Keratinocyte (primary cell): Measurements from ENCODE around the gene INHA. TPM values are rescaled to one million over a fixed set of nuclear protein-coding genes. Genes with fewer than 3 reads are reported as not detected.

Source experiments
- DNase-seq: peaks from one replicate; pipeline ENCODE4 v3.0.0-alpha.2; 2011; ENCODE audit warnings: low read depth, missing footprints, low spot score
- FAIRE-seq: peaks from 2 replicates; lab custom pipeline; 2011; peaks lifted over from hg19 to GRCh38; lab: Jason Lieb, UNC
- H2AFZ ChIP-seq: 2 replicates; pipeline ENCODE4 v1.6.0; 2012; ENCODE audit warnings: low read length, control low read depth, inconsistent platforms; ENCODE audit not compliant: control insufficient read depth
- H3K27ac ChIP-seq: 2 replicates; pipeline ENCODE4 v1.5.1; 2011; ENCODE audit warnings: low read length; ENCODE audit not compliant: control insufficient read depth, insufficient read depth
- H3K27me3 ChIP-seq: 3 replicates; pipeline ENCODE4 v1.6.0; 2011; ENCODE audit warnings: low read length; ENCODE audit not compliant: control insufficient read depth, insufficient read depth; ENCODE audit errors: extremely low read depth
- H3K36me3 ChIP-seq, 2 experiments: 2 replicates in 1 of 2; 3 replicates in 1 of 2; pipeline ENCODE4 v1.5.1; 2011; ENCODE audit warnings: low read length in 2 of 2, mild to moderate bottlenecking in 1 of 2; ENCODE audit not compliant: control insufficient read depth in 2 of 2, insufficient read depth in 2 of 2; ENCODE audit errors: extremely low read depth in 1 of 2
- H3K4me1 ChIP-seq: 3 replicates; pipeline ENCODE4 v1.5.1; 2011; ENCODE audit warnings: low read length; ENCODE audit not compliant: control insufficient read depth, insufficient read depth; ENCODE audit errors: extremely low read depth
- H3K4me2 ChIP-seq: 3 replicates; pipeline ENCODE4 v1.6.0; 2011; ENCODE audit warnings: low read depth, low read length; ENCODE audit not compliant: control insufficient read depth, insufficient read depth; ENCODE audit errors: extremely low read depth
- H3K4me3 ChIP-seq, 3 experiments: fragments of 200-600 bp in 1 of 3; sonication (generic) in 1 of 3; 2 replicates in 2 of 3; 3 replicates in 1 of 3; pipeline ENCODE4 v1.5.1; 2011 to 2016; ENCODE audit warnings: low read length in 3 of 3, mild to moderate bottlenecking in 3 of 3, control low read depth in 2 of 3, inconsistent platforms in 1 of 3, low read depth in 1 of 3, mixed read lengths in 1 of 3, mixed run types in 1 of 3, moderate library complexity in 1 of 3; ENCODE audit not compliant: control insufficient read depth in 2 of 3, insufficient read depth in 2 of 3; ENCODE audit errors: extremely low read depth in 1 of 3
- H3K79me2 ChIP-seq: 2 replicates; pipeline ENCODE4 v1.6.0; 2012; ENCODE audit warnings: low read length; ENCODE audit not compliant: control insufficient read depth, insufficient read depth
- H3K9ac ChIP-seq: 3 replicates; pipeline ENCODE4 v1.6.0; 2011; ENCODE audit warnings: low read length; ENCODE audit not compliant: control insufficient read depth, insufficient read depth; ENCODE audit errors: extremely low read depth
- H3K9me1 ChIP-seq: 3 replicates; pipeline ENCODE4 v1.6.0; 2011; ENCODE audit warnings: low read length; ENCODE audit not compliant: control insufficient read depth, insufficient read depth; ENCODE audit errors: extremely low read depth
- H3K9me3 ChIP-seq: 2 replicates; pipeline ENCODE4 v1.5.1; 2012; ENCODE audit warnings: low read depth, low read length; ENCODE audit not compliant: control insufficient read depth
- H4K20me1 ChIP-seq: 3 replicates; pipeline ENCODE4 v1.6.0; 2011; ENCODE audit warnings: low read length; ENCODE audit not compliant: control insufficient read depth, insufficient read depth; ENCODE audit errors: extremely low read depth
- EZH2 ChIP-seq: IDR thresholded peaks from one replicate; pipeline ENCODE4 v1.6.1; 2012; ENCODE audit warnings: inconsistent platforms, mild to moderate bottlenecking, low read length, moderate library complexity
- dilution Hi-C: fragments of 300-500 bp; cut with MboI; formaldehyde crosslinking; loops from one replicate; pipeline ENCODE4 v1.7.0; 2020; ENCODE audit warnings: low sequenced_read_pairs; ENCODE audit not compliant: extremely low pct_ligation_motif_present
- polyA plus RNA-seq, 5 experiments: library from polyadenylated mRNA; depleted of rRNA in 3 of 5; stranded (reverse) in 3 of 5; stranded (forward) in 1 of 5; unstranded in 1 of 5; fragments of >200 nt; gene quantifications; 1 replicate in 1 of 5; 2 replicates in 3 of 5; 3 replicates in 1 of 5; pipeline versions ENCODE4 v1.2.1 to v1.2.3, GENCODE V29; 2011 to 2012; ENCODE audit warnings: missing spikeins in 2 of 5, low read depth in 1 of 5, low replicate concordance in 1 of 5
- TF ChIP-seq, protein P1 (sequence below), 3 experiments: IDR thresholded peaks in 1 of 3; conservative IDR thresholded peaks in 1 of 3; optimal IDR thresholded peaks in 1 of 3; 2 replicates in 2 of 3; 3 replicates in 1 of 3; pipeline versions ENCODE3 to v1.5.1; 2011; ENCODE audit warnings: low read length in 3 of 3, mild to moderate bottlenecking in 3 of 3, moderate library complexity in 2 of 3, control low read depth in 1 of 3, inconsistent platforms in 1 of 3; ENCODE audit not compliant: insufficient read depth in 2 of 3; ENCODE audit errors: extremely low read depth in 1 of 3

Gene INHA
- polyA plus RNA-seq, 1 donor (not counting 4 experiments of a cell fraction or from before 2014, with no cell fraction given): 0.18 TPM

DNA sequence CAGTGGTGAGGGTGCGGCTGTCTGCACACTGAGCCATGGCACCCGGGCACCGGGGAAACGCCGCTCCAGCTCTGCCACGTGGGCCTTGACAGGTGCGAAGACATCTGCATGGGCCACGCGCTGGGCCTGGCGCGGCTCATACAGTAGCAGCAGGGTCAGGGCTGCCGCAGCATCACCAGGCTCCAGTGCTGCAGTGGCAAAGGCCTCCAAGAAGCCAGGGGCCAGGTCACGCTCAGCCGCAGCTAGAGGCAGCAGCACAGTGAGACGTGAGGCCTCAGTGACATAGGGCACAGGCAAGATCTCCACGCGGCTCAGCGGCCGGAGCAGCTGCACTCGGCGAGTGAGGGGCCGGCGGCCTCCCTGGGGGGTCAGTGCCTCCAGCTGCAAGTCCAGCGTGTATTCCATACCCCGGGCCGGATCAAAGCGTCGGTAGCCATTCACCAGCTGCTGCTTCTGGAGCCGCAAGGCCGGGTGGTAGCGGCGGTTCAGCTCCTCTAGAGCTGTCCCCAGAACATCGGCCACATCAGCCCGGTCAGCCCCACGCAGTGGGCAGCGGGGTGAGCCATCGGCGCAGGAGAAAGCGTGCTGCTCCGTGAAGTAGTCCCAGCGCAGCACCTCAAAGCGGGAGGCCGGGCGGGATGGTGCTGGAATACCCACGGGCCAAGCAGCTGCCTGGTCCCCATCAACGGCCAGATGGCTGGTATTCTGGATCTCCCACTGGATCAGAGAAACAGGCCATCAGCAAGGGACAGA lies 32.0 kb upstream of the INHA start:
- H4K20me1 ChIP-seq: peaks cover 10% of the 10 kb centered on the region
- no peak overlapping the region for H3K4me2 ChIP-seq
- peaks cover 33% of the 10 kb centered on the region for H3K79me2 ChIP-seq
- H3K27me3 ChIP-seq: no peaks in the 10 kb centered on the region
- no peak for TF ChIP-seq EZH2
- TF ChIP-seq, protein P1, sequence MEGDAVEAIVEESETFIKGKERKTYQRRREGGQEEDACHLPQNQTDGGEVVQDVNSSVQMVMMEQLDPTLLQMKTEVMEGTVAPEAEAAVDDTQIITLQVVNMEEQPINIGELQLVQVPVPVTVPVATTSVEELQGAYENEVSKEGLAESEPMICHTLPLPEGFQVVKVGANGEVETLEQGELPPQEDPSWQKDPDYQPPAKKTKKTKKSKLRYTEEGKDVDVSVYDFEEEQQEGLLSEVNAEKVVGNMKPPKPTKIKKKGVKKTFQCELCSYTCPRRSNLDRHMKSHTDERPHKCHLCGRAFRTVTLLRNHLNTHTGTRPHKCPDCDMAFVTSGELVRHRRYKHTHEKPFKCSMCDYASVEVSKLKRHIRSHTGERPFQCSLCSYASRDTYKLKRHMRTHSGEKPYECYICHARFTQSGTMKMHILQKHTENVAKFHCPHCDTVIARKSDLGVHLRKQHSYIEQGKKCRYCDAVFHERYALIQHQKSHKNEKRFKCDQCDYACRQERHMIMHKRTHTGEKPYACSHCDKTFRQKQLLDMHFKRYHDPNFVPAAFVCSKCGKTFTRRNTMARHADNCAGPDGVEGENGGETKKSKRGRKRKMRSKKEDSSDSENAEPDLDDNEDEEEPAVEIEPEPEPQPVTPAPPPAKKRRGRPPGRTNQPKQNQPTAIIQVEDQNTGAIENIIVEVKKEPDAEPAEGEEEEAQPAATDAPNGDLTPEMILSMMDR (optimal IDR thresholded peaks at IDR 0.05 in 1 of 3, IDR thresholded peaks at IDR 0.05 in 1 of 3, conservative IDR thresholded peaks at IDR 0.05 in 1 of 3; ENCODE audit: extremely low read depth in 1 of 3, insufficient read depth in 2 of 3, low read length in 3 of 3): no peak
- dilution Hi-C loops: no loop called here
- H3K9ac ChIP-seq: no peak overlapping the region
- DNase-seq (no peak), FAIRE-seq (no peak)
- H3K9me1 ChIP-seq: no peaks in the 10 kb centered on the region
- no peaks in the 10 kb centered on the region for H3K9me3 ChIP-seq
- H3K4me3 ChIP-seq: no peak overlapping the region
- no peak overlapping the region for H2AFZ ChIP-seq
- peaks cover 20% of the 10 kb centered on the region for H3K4me1 ChIP-seq
- H3K27ac ChIP-seq: no peak overlapping the region
- H3K36me3 ChIP-seq: peaks cover 20 to 23% of the 10 kb centered on the region in 2 experiments

DNA sequence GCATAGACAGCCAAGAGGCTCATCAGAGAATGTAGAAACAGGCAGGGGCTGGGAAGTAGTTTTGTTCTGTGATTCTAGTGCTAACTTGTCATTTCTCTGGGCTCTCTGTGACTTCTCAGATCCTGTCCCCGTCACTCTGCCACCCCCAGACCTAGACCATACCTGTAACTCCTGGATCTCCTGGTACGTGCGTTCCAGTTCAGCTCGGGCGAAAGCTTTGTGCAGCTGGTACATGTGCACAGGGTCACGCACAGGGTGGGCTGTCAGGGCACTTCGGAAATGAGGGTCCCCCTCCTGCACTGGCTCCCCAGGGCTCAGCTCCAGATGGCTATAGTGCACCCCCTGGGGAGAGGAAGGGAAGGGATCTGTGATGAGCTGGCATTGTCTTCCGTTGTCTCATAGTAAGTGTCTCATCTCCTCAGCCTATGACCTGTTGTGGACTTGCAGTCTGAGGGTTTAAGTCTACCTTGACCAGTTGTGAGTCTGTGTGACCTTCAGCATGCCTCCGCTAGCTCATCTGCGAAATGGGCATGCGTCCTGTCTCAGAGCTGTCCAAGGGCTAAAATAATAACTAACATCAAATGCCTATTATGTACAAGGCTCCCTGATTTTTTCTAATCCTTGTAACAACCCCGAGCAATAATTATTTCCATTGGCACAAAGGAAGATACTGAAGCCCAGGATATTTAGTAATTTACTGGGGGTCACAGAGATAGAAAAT lies 31.2 kb upstream of the INHA start:
- FAIRE-seq (no peak), DNase-seq (no peak)
- H3K4me2 ChIP-seq: peak overlapping the region; percentile 84
- H3K9me1 ChIP-seq: no peaks in the 10 kb centered on the region
- no peak overlapping the region for H2AFZ ChIP-seq
- no peak overlapping the region for H3K9ac ChIP-seq
- no peaks in the 10 kb centered on the region for H3K27me3 ChIP-seq
- peaks cover 10% of the 10 kb centered on the region for H4K20me1 ChIP-seq
- dilution Hi-C loops: no loop called here
- peaks cover 20% of the 10 kb centered on the region for H3K4me1 ChIP-seq
- H3K36me3 ChIP-seq: peaks cover 20 to 23% of the 10 kb centered on the region in 2 experiments
- peaks cover 33% of the 10 kb centered on the region for H3K79me2 ChIP-seq
- H3K27ac ChIP-seq: no peak overlapping the region
- H3K9me3 ChIP-seq: no peaks in the 10 kb centered on the region
- TF ChIP-seq, protein P1 (optimal IDR thresholded peaks at IDR 0.05 in 1 of 3, IDR thresholded peaks at IDR 0.05 in 1 of 3, conservative IDR thresholded peaks at IDR 0.05 in 1 of 3; ENCODE audit: extremely low read depth in 1 of 3, insufficient read depth in 2 of 3, low read length in 3 of 3): no peak
- no peak for TF ChIP-seq EZH2
- peak overlapping the region in 1 of 3 experiments; percentile 92 for H3K4me3 ChIP-seq
